ENCODE measurements around the gene MYO1D. TPM values are rescaled to one million over a fixed set of nuclear protein-coding genes. Genes with fewer than 3 reads are reported as not detected.

Gene MYO1D
- total RNA-seq, 1 experiment from 2014 or later = 40.8 TPM

- ChIA-PET POLR2A (ENCODE audit: unreplicated experiment) (interaction anchor here (0.6 kb wide), 1 partner anchor 41 kb away, joined by 3 read pairs; no protein-coding TSS in a partner anchor), CTCF (interaction anchor here (0.6 kb wide), 1 partner anchor 11 kb away, joined by 13 read pairs; no protein-coding TSS in a partner anchor)
- Histone ChIP-seq H3K27ac (no peak overlapping the region), H3F3A (ENCODE audit: insufficient read depth, low read depth) (no peaks in the 10 kb centered on the region), H3K4me1 (replicated peaks; ENCODE audit: insufficient read depth) (no peaks in the 10 kb centered on the region), H3K36me3 (ENCODE audit: low read depth) (no peaks in the 10 kb centered on the region), H3K9me2 (ENCODE audit: insufficient read depth) (no peaks in the 10 kb centered on the region), H2AFZ (no peak overlapping the region), H4K20me1 (ENCODE audit: insufficient read depth) (no peaks in the 10 kb centered on the region), H3K9me3 (ENCODE audit: insufficient read depth, low read depth) (no peaks in the 10 kb centered on the region), H3K79me2 (ENCODE audit: low read depth) (no peaks in the 10 kb centered on the region), H3K4me3 (no peak overlapping the region), H3K27me3 (ENCODE audit: insufficient read depth, low read depth) (no peaks in the 10 kb centered on the region), H3K4me2 (no peak overlapping the region)
- no peak for DNase-seq
- no TSS peak for BruUV-seq (replicated peaks)
- no peak for TF ChIP-seq EZH2 (IDR thresholded peaks at IDR 0.05; ENCODE audit: low read depth)
- no peak for TF ChIP-seq CTCF (conservative IDR thresholded peaks at IDR 0.05)
- intact Hi-C loops (cut with micrococcal nuclease; ENCODE audit: unreplicated experiment) = no loop called here
Measured at GRCh38 chr17:32508926-32509325, 368.0 kb downstream of the MYO1D start.

GRCh38 chr17:32504166-32504990, 372.5 kb downstream of the MYO1D start:
- no peak overlapping the region for H3K4me3 ChIP-seq
- intact Hi-C loops (cut with micrococcal nuclease; ENCODE audit: unreplicated experiment) = loop anchor here (5.0 kb wide), 2 partner anchors 48 to 103 kb away; no protein-coding TSS in a partner anchor
- no peaks in the 10 kb centered on the region for H3K9me2 ChIP-seq (ENCODE audit: insufficient read depth)
- no peaks in the 10 kb centered on the region for H3K79me2 ChIP-seq (ENCODE audit: low read depth)
- no peaks in the 10 kb centered on the region for H3K27me3 ChIP-seq (ENCODE audit: insufficient read depth, low read depth)
- BruUV-seq (replicated peaks) = no TSS peak
- no peak for TF ChIP-seq CTCF (conservative IDR thresholded peaks at IDR 0.05)
- TF ChIP-seq EZH2 (IDR thresholded peaks at IDR 0.05; ENCODE audit: low read depth) = no peak
- peaks cover 4% of the 10 kb centered on the region; the same call in 1 of the 2 replicates for H3F3A ChIP-seq (ENCODE audit: insufficient read depth, low read depth)
- H4K20me1 ChIP-seq (ENCODE audit: insufficient read depth) = no peaks in the 10 kb centered on the region
- H3K36me3 ChIP-seq (ENCODE audit: low read depth) = no peaks in the 10 kb centered on the region
- no peak overlapping the region for H3K27ac ChIP-seq
- no peaks in the 10 kb centered on the region for H3K9me3 ChIP-seq (ENCODE audit: insufficient read depth, low read depth)
- ChIA-PET POLR2A (ENCODE audit: unreplicated experiment) (interaction anchor here (0.5 kb wide), 1 partner anchor 233 kb away, joined by 3 read pairs; no protein-coding TSS in a partner anchor), CTCF (interaction anchor here (0.6 kb wide), 1 partner anchor 16 kb away, joined by 8 read pairs; no protein-coding TSS in a partner anchor)
- peak in 1 of 2 experiments; percentile 66 for DNase-seq
- no peak overlapping the region for H2AFZ ChIP-seq
- peaks cover 11% of the 10 kb centered on the region; the same call in 1 of the 2 replicates for H3K4me1 ChIP-seq (replicated peaks; ENCODE audit: insufficient read depth)
- H3K4me2 ChIP-seq = no peak overlapping the region

- peaks cover 4% of the 10 kb centered on the region; the same call in 1 of the 2 replicates for H3F3A ChIP-seq (ENCODE audit: insufficient read depth, low read depth)
- CTCF ChIA-PET = interaction anchor here (0.6 kb wide), 1 partner anchor 15 kb away, joined by 8 read pairs; no protein-coding TSS in a partner anchor
- H2AFZ ChIP-seq = no peak overlapping the region
- TF ChIP-seq CTCF (conservative IDR thresholded peaks at IDR 0.05) = no peak
- TF ChIP-seq EZH2 (IDR thresholded peaks at IDR 0.05; ENCODE audit: low read depth) = no peak
- H3K9me2 ChIP-seq (ENCODE audit: insufficient read depth) = no peaks in the 10 kb centered on the region
- no peaks in the 10 kb centered on the region for H3K36me3 ChIP-seq (ENCODE audit: low read depth)
- no TSS peak for BruUV-seq (replicated peaks)
- no peak overlapping the region for H3K4me3 ChIP-seq
- no peaks in the 10 kb centered on the region for H3K79me2 ChIP-seq (ENCODE audit: low read depth)
- intact Hi-C loops (cut with micrococcal nuclease; ENCODE audit: unreplicated experiment) = loop anchor here (2.0 to 5.0 kb wide), 3 partner anchors 49 to 317 kb away; no protein-coding TSS in a partner anchor
- POLR2A ChIA-PET (ENCODE audit: unreplicated experiment) = interaction anchor here (0.5 kb wide), 1 partner anchor 232 kb away, joined by 3 read pairs; no protein-coding TSS in a partner anchor
- H3K9me3 ChIP-seq (ENCODE audit: insufficient read depth, low read depth) = no peaks in the 10 kb centered on the region
- H3K4me1 ChIP-seq (replicated peaks; ENCODE audit: insufficient read depth) = peaks cover 11% of the 10 kb centered on the region; the same call in 1 of the 2 replicates
- no peaks in the 10 kb centered on the region for H4K20me1 ChIP-seq (ENCODE audit: insufficient read depth)
- H3K27me3 ChIP-seq (ENCODE audit: insufficient read depth, low read depth) = no peaks in the 10 kb centered on the region
- DNase-seq = peak in 1 of 2 experiments; percentile 60
- 0 out of 2 replicates have a peak overlapping the region, but pooled peaks have one; percentile 1 for H3K4me2 ChIP-seq
- H3K27ac ChIP-seq = no peak overlapping the region
Measured at GRCh38 chr17:32503251-32504165, 373.4 kb downstream of the MYO1D start.
